Spleen (tissue), 7 donors: ENCODE measurements around the gene SEMA5B.

Experiments
- POLR2A ChIP-seq, 3 donors: fragments of 450-650 bp; IDR thresholded peaks; one replicate each; pipeline ENCODE4 v1.5.1; 2017; ENCODE audit warnings: antibody characterized with exemption in 3 of 3, mild to moderate bottlenecking in 1 of 3
- POLR2AphosphoS5 ChIP-seq, 3 donors: sonication (generic); formaldehyde crosslinking; IDR thresholded peaks; one replicate each; pipeline ENCODE4 v1.5.1; 2017; ENCODE audit warnings: antibody characterized with exemption in 3 of 3
- TF ChIP-seq, protein P1 (sequence below), 11 experiments: fragments of 200-600 bp in 7 of 11; fragments of 450-650 bp in 4 of 11; sonication (generic) in 4 of 11; IDR thresholded peaks in 8 of 11; conservative IDR thresholded peaks in 3 of 11; 1 replicate in 7 of 11; 2 replicates in 4 of 11; pipeline versions ENCODE4 v1.4.0 to v1.8.0; 2016 to 2021; ENCODE audit warnings: antibody characterized with exemption in 11 of 11, inconsistent platforms in 4 of 11, mild to moderate bottlenecking in 1 of 11
- donor health status: DM: no; HTN: no; CAD: no; lungs with moderate emphysema.
- donor health status: DM: no; HTN: no; CAD: no.
- donor health status: DM: no; HTN: no; CAD: no.

DNA sequence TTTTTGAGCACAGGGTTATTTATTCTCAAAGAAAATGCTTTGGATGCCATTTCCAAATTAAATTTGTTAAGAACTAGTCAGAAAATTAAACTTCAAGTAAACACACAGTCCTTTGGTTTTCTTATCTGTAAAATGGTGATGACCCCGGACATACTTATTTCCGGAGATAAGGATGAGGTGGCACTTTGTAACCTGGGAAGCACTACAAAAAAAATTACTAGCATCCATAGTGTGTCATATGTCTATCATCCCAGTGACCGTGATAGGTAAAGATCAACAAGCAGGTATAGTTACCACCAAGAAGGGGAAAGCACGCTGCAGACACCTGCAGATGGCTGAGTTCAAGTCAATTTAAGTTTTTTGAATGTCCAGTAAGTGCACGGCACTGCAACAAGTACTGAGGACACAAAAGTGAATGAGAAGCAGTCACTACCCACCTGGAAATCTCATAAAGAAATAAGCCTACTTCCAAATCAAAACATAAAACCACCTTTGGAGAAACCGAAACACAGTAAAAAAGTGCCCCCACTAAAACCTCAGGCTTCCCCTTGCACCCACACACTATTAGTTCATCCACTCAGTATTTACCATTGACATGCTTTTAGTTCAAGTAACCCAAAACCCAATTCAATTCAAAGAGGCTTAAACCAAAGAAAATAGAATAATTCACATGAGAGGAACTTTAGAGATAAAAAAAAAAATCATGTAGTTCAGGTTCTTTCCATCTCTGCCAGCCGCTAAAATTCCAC is 24.6 kb downstream of the SEMA5B start:
- TF ChIP-seq POLR2A (IDR thresholded peaks at IDR 0.05): no peak
- TF ChIP-seq, protein P1, sequence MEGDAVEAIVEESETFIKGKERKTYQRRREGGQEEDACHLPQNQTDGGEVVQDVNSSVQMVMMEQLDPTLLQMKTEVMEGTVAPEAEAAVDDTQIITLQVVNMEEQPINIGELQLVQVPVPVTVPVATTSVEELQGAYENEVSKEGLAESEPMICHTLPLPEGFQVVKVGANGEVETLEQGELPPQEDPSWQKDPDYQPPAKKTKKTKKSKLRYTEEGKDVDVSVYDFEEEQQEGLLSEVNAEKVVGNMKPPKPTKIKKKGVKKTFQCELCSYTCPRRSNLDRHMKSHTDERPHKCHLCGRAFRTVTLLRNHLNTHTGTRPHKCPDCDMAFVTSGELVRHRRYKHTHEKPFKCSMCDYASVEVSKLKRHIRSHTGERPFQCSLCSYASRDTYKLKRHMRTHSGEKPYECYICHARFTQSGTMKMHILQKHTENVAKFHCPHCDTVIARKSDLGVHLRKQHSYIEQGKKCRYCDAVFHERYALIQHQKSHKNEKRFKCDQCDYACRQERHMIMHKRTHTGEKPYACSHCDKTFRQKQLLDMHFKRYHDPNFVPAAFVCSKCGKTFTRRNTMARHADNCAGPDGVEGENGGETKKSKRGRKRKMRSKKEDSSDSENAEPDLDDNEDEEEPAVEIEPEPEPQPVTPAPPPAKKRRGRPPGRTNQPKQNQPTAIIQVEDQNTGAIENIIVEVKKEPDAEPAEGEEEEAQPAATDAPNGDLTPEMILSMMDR (IDR thresholded peaks at IDR 0.05 in 8 of 11, conservative IDR thresholded peaks at IDR 0.05 in 3 of 11): no peak
- no peak for TF ChIP-seq POLR2AphosphoS5 (IDR thresholded peaks at IDR 0.05)
